ENCODE data around the gene PEMT.
"Not testable (repeated sequence)": the region's sequence is repeated elsewhere in the genome, so short reads cannot be mapped to it uniquely, and the experiment has no call there.

PEMT gene

GRCh38 chr17:17493986-17494466, 97.5 kb downstream of the PEMT start:
- no peaks in the 10 kb centered on the region for H3K9me3 ChIP-seq
- H3K4me1 ChIP-seq = peaks cover 11% of the 10 kb centered on the region
- DNase-seq (ENCODE audit: low spot score in 2 of 2) = no peak
- peaks cover 23% of the 10 kb centered on the region for H3K36me3 ChIP-seq (replicated peaks)
- no peaks in the 10 kb centered on the region for H3K27me3 ChIP-seq (ENCODE audit: low read depth)
- in situ Hi-C loops (cut with MboI; ENCODE audit: low sequenced_read_pairs) = no loop called here
- H3K4me3 ChIP-seq = no peak overlapping the region

- in situ Hi-C loops (cut with MboI; ENCODE audit: low sequenced_read_pairs) = no loop called here
- peaks cover 11% of the 10 kb centered on the region for H3K4me1 ChIP-seq
- H3K27me3 ChIP-seq (ENCODE audit: low read depth) = no peaks in the 10 kb centered on the region
- peak; percentile 19 to 30 for DNase-seq (ENCODE audit: low spot score in 2 of 2)
- peaks cover 23% of the 10 kb centered on the region for H3K36me3 ChIP-seq (replicated peaks)
- no peaks in the 10 kb centered on the region for H3K9me3 ChIP-seq
- no peak overlapping the region for H3K4me3 ChIP-seq
Measured at GRCh38 chr17:17493249-17493985, 98.1 kb downstream of the PEMT start.

GRCh38 chr17:17492571-17492970, 98.9 kb downstream of the PEMT start:
- Histone ChIP-seq H3K9me3 (no peaks in the 10 kb centered on the region), H3K36me3 (replicated peaks) (peaks cover 28% of the 10 kb centered on the region), H3K4me3 (no peak overlapping the region), H3K27me3 (ENCODE audit: low read depth) (no peaks in the 10 kb centered on the region), H3K4me1 (peaks cover 11% of the 10 kb centered on the region)
- in situ Hi-C loops (cut with MboI; ENCODE audit: low sequenced_read_pairs) = no loop called here
- no peak for DNase-seq (ENCODE audit: low spot score in 2 of 2)

GRCh38 chr17:17492085-17492484, 99.4 kb downstream of the PEMT start:
- H3K4me1 ChIP-seq = peaks cover 7% of the 10 kb centered on the region
- H3K4me3 ChIP-seq = no peak overlapping the region
- no peaks in the 10 kb centered on the region for H3K27me3 ChIP-seq (ENCODE audit: low read depth)
- in situ Hi-C loops (cut with MboI; ENCODE audit: low sequenced_read_pairs) = no loop called here
- H3K9me3 ChIP-seq = no peaks in the 10 kb centered on the region
- DNase-seq (ENCODE audit: low spot score in 2 of 2) = no peak
- peaks cover 31% of the 10 kb centered on the region for H3K36me3 ChIP-seq (replicated peaks)

- peaks cover 5% of the 10 kb centered on the region for H3K4me1 ChIP-seq
- no peak overlapping the region for H3K4me3 ChIP-seq
- in situ Hi-C loops (cut with MboI; ENCODE audit: low sequenced_read_pairs) = no loop called here
- H3K36me3 ChIP-seq (replicated peaks) = peaks cover 31% of the 10 kb centered on the region
- no peak for DNase-seq (ENCODE audit: low spot score in 2 of 2)
- no peaks in the 10 kb centered on the region for H3K9me3 ChIP-seq
- H3K27me3 ChIP-seq (ENCODE audit: low read depth) = no peaks in the 10 kb centered on the region
Measured at GRCh38 chr17:17491546-17491988, 99.9 kb downstream of the PEMT start.

GRCh38 chr17:17491031-17491471, 100.5 kb downstream of the PEMT start:
- DNase-seq (ENCODE audit: low spot score in 2 of 2) = no peak
- in situ Hi-C loops (cut with MboI; ENCODE audit: low sequenced_read_pairs) = no loop called here
- Histone ChIP-seq H3K4me3 (no peak overlapping the region), H3K27me3 (ENCODE audit: low read depth) (no peaks in the 10 kb centered on the region), H3K36me3 (replicated peaks) (peaks cover 31% of the 10 kb centered on the region), H3K4me1 (peaks cover 5% of the 10 kb centered on the region), H3K9me3 (no peaks in the 10 kb centered on the region)

- H3K36me3 ChIP-seq (replicated peaks) = peaks cover 47% of the 10 kb centered on the region
- no peaks in the 10 kb centered on the region for H3K27me3 ChIP-seq (ENCODE audit: low read depth)
- in situ Hi-C loops (cut with MboI; ENCODE audit: low sequenced_read_pairs) = no loop called here
- no peak overlapping the region for H3K4me3 ChIP-seq
- no peak for DNase-seq (ENCODE audit: low spot score in 2 of 2)
- H3K4me1 ChIP-seq = peaks cover 4% of the 10 kb centered on the region
- no peaks in the 10 kb centered on the region for H3K9me3 ChIP-seq
Measured at GRCh38 chr17:17487998-17488397, 103.5 kb downstream of the PEMT start.

- H3K9me3 ChIP-seq; H3K27me3 ChIP-seq (ENCODE audit: low read depth); H3K4me1 ChIP-seq; H3K4me3 ChIP-seq; DNase-seq (ENCODE audit: low spot score in 2 of 2); in situ Hi-C loops (cut with MboI; ENCODE audit: low sequenced_read_pairs): not testable (repeated sequence)
- H3K36me3 ChIP-seq (replicated peaks) = peaks cover 36% of the 10 kb centered on the region
Measured at GRCh38 chr17:17486416-17486815, 105.1 kb downstream of the PEMT start.

- in situ Hi-C loops (cut with MboI; ENCODE audit: low sequenced_read_pairs) = no loop called here
- DNase-seq (ENCODE audit: low spot score in 2 of 2) = no peak
- peaks cover 9% of the 10 kb centered on the region; the same call in 1 of the 2 replicates for H3K4me1 ChIP-seq
Measured at GRCh38 chr17:17485420-17485819, 106.1 kb downstream of the PEMT start.

GRCh38 chr17:17484451-17484899, 107.0 kb downstream of the PEMT start:
- H3K4me1 ChIP-seq = peaks cover 9% of the 10 kb centered on the region; the same call in 1 of the 2 replicates
- no peak for DNase-seq (ENCODE audit: low spot score in 2 of 2)
- no peaks in the 10 kb centered on the region for H3K27me3 ChIP-seq (ENCODE audit: low read depth)
- H3K4me3 ChIP-seq = no peak overlapping the region
- in situ Hi-C loops (cut with MboI; ENCODE audit: low sequenced_read_pairs) = no loop called here
- peaks cover 36% of the 10 kb centered on the region for H3K36me3 ChIP-seq (replicated peaks)
- H3K9me3 ChIP-seq = no peaks in the 10 kb centered on the region

More at GRCh38 chr17:17485420-17485819, 106.1 kb downstream of the PEMT start:
- Histone ChIP-seq H3K9me3 (no peaks in the 10 kb centered on the region), H3K36me3 (replicated peaks) (peaks cover 33% of the 10 kb centered on the region), H3K27me3 (ENCODE audit: low read depth) (no peaks in the 10 kb centered on the region), H3K4me3 (no peak overlapping the region)

- peaks cover 32% of the 10 kb centered on the region for H3K36me3 ChIP-seq (replicated peaks)
- H3K27me3 ChIP-seq (ENCODE audit: low read depth) = no peaks in the 10 kb centered on the region
- no peak for DNase-seq (ENCODE audit: low spot score in 2 of 2)
- peaks cover 15% of the 10 kb centered on the region for H3K4me1 ChIP-seq
- in situ Hi-C loops (cut with MboI; ENCODE audit: low sequenced_read_pairs) = no loop called here
- no peaks in the 10 kb centered on the region for H3K9me3 ChIP-seq
- no peak overlapping the region for H3K4me3 ChIP-seq
Measured at GRCh38 chr17:17481860-17482259, 109.6 kb downstream of the PEMT start.

- no peak for DNase-seq (ENCODE audit: low spot score in 2 of 2)
- H3K9me3 ChIP-seq = no peaks in the 10 kb centered on the region
- no peaks in the 10 kb centered on the region for H3K27me3 ChIP-seq (ENCODE audit: low read depth)
- in situ Hi-C loops (cut with MboI; ENCODE audit: low sequenced_read_pairs) = no loop called here
- peaks cover 32% of the 10 kb centered on the region for H3K36me3 ChIP-seq (replicated peaks)
- H3K4me1 ChIP-seq = peaks cover 18% of the 10 kb centered on the region
- H3K4me3 ChIP-seq = no peak overlapping the region
Measured at GRCh38 chr17:17480593-17481148, 110.8 kb downstream of the PEMT start.

GRCh38 chr17:17479209-17479608, 112.3 kb downstream of the PEMT start:
- Histone ChIP-seq H3K4me1 (peaks cover 18% of the 10 kb centered on the region), H3K4me3 (no peak overlapping the region), H3K36me3 (replicated peaks) (peaks cover 23% of the 10 kb centered on the region), H3K9me3 (no peaks in the 10 kb centered on the region), H3K27me3 (ENCODE audit: low read depth) (no peaks in the 10 kb centered on the region)
- DNase-seq (ENCODE audit: low spot score in 2 of 2) = no peak
- in situ Hi-C loops (cut with MboI; ENCODE audit: low sequenced_read_pairs) = no loop called here

- H3K4me3 ChIP-seq = peak within 1 kb of the TSS; percentile 95
- peaks cover 16% of the 10 kb centered on the region for H3K36me3 ChIP-seq (replicated peaks)
- DNase-seq (ENCODE audit: low spot score in 2 of 2) = peak; percentile 84 to 95
- peaks cover 27% of the 10 kb centered on the region for H3K4me1 ChIP-seq
- in situ Hi-C loops (cut with MboI; ENCODE audit: low sequenced_read_pairs) = no loop called here
- no peaks in the 10 kb centered on the region for H3K9me3 ChIP-seq
- 0 out of 2 replicates have a peak, but pooled peaks cover 3% of the 10 kb centered on the region for H3K27me3 ChIP-seq (ENCODE audit: low read depth)
Measured at GRCh38 chr17:17476865-17477467, 114.5 kb downstream of the PEMT start, which contains the start of gene MED9. Gene MED9 (plus strand): TSS chr17:17477000. CDS start chr17:17477042, 42 bp downstream.

Measured in HAP-1 (cell line).